GM12891 (cell line): ENCODE data around the gene EDEM2.
"Not testable (repeated sequence)": the region's sequence is repeated elsewhere in the genome, so short reads cannot be mapped to it uniquely, and the experiment has no call there.

ENCODE experiments used
- PAX5 ChIP-seq: IDR thresholded peaks from 2 replicates; pipeline ENCODE4 v1.6.1; 2011; ENCODE audit warnings: low read length, moderate library complexity, mild to moderate bottlenecking; ENCODE audit not compliant: insufficient read depth, severe bottlenecking
- POLR2A ChIP-seq: IDR thresholded peaks from 2 replicates; pipeline ENCODE4 v1.6.1; 2011; ENCODE audit warnings: low read depth, low read length, control low read depth
- POLR2AphosphoS5 ChIP-seq: IDR thresholded peaks from 2 replicates; pipeline ENCODE4 v1.6.1; 2011; ENCODE audit warnings: low read depth, low read length, control low read depth
- POU2F2 ChIP-seq: IDR thresholded peaks from 2 replicates; pipeline ENCODE4 v1.6.1; 2011; ENCODE audit warnings: low read depth, mild to moderate bottlenecking, control low read depth, low read length, moderate library complexity
- SPI1 ChIP-seq: IDR thresholded peaks from 2 replicates; pipeline ENCODE4 v1.6.1; 2011; ENCODE audit warnings: low read depth, low read length, control low read depth
- TAF1 ChIP-seq: IDR thresholded peaks from 2 replicates; pipeline ENCODE4 v1.6.1; 2011; ENCODE audit warnings: low read depth, low read length, control low read depth

DNA sequence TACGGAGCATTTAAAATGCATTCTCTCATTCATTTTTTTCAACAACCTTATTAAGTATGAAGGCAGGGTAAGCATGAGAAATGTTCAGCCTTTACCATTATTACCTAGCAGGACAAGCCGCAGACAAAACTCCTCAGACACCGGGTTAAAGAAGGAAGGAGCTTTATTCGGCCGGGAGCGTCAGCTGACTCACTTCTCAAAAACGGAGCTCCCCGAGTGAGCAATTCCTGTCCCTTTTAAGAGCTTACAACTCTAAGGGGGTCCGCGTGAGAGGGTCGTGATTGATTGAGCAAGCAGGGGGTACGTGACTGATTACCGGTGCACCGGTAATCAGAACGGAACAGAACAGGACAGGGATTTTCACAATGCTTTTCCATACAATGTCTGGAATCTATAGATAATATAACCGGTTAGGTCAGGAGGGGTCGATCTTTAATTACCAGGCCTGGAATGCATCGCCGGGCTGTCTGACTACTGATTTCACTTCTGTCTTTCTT lies 487 bp upstream of the EDEM2 start:
- TF ChIP-seq POLR2A, POLR2AphosphoS5, TAF1, PAX5, SPI1, POU2F2: not testable (repeated sequence)
